MCF 10A (cell line): Measurements from ENCODE around the gene B4GALNT3. TPM values are rescaled to one million over a fixed set of nuclear protein-coding genes. Genes with fewer than 3 reads are reported as not detected.

Experiments used
- BruUV-seq: library from RNA; stranded (reverse); fragments of 400-500 nt; replicated peaks from 2 replicates; lab custom pipeline; 2021; lab: Mats Ljungman, UMichigan
- CTCF ChIA-PET: fragments of 300-600 bp; sonication (Branson Sonifier 250); formaldehyde crosslinking; extraction: SDS; loops from one replicate; lab custom pipeline; 2021; ENCODE audit warnings: antibody characterized with exemption, inconsistent platforms; lab: Yijun Ruan, JAX
- POLR2A ChIA-PET: fragments of 300-600, 350-650 bp; sonication (Branson Sonifier 250); formaldehyde crosslinking; extraction: SDS; loops from one replicate; lab custom pipeline; 2020; ENCODE audit warnings: antibody characterized with exemption, inconsistent platforms; lab: Yijun Ruan, JAX
- DNase-seq: peaks from one replicate; pipeline ENCODE4 v3.0.0-alpha.2; 2018; ENCODE audit not compliant: unreplicated experiment
- H3K27ac Mint-ChIP-seq: one replicate; pipeline ENCODE4 v1.8.0; 2022; ENCODE audit warnings: mild to moderate bottlenecking, low read depth, mixed read lengths; ENCODE audit not compliant: unreplicated experiment
- H3K27me3 Mint-ChIP-seq: one replicate; pipeline ENCODE4 v1.8.0; 2022; ENCODE audit warnings: mixed read lengths; ENCODE audit not compliant: insufficient read depth, unreplicated experiment
- H3K36me3 Mint-ChIP-seq: one replicate; pipeline ENCODE4 v1.8.0; 2022; ENCODE audit warnings: mild to moderate bottlenecking, moderate library complexity, mixed read lengths; ENCODE audit not compliant: insufficient read depth, unreplicated experiment
- H3K4me1 Mint-ChIP-seq: one replicate; pipeline ENCODE4 v1.8.0; 2022; ENCODE audit warnings: mixed read lengths; ENCODE audit not compliant: insufficient read depth, unreplicated experiment
- H3K4me3 Mint-ChIP-seq: one replicate; pipeline ENCODE4 v1.8.0; 2022; ENCODE audit warnings: mild to moderate bottlenecking, moderate library complexity, mixed read lengths; ENCODE audit not compliant: unreplicated experiment
- H3K9me3 Mint-ChIP-seq: one replicate; pipeline ENCODE4 v1.8.0; 2022; ENCODE audit warnings: mixed read lengths; ENCODE audit not compliant: unreplicated experiment
- intact Hi-C: fragments of 100-400 bp; cut with micrococcal nuclease; formaldehyde crosslinking; loops from 2 replicates; pipeline ENCODE4 v1.14.1; 2022
- total RNA-seq: library from RNA; stranded (reverse); gene quantifications from 2 replicates; pipeline ENCODE4 v1.2.3, GENCODE V29; 2022
- TF ChIP-seq, protein P1 (sequence below): fragments of 200-600 bp; IDR thresholded peaks from one replicate; pipeline ENCODE4 v1.8.0; 2022; ENCODE audit warnings: antibody characterized with exemption, mild to moderate bottlenecking; ENCODE audit not compliant: unreplicated experiment

B4GALNT3 gene
- total RNA-seq, 1 experiment from 2014 or later, result 0.68 TPM

GRCh38 chr12:501722-502447 lies 42.1 kb downstream of the B4GALNT3 start:
- DNase-seq, result no peak
- H3K4me1 Mint-ChIP-seq, result peaks cover 13% of the 10 kb centered on the region
- ChIA-PET POLR2A (interaction anchor here (0.8 to 2.6 kb wide), 6 partner anchors 9 to 34 kb away, joined by 3 to 26 read pairs (median 5); no protein-coding TSS in a partner anchor), CTCF (interaction anchor here (0.5 to 3.1 kb wide), 4 partner anchors 18 to 61 kb away, joined by 3 to 12 read pairs (median 4); no protein-coding TSS in a partner anchor)
- no TSS peak for BruUV-seq
- H3K36me3 Mint-ChIP-seq, result no peaks in the 10 kb centered on the region
- intact Hi-C loops, result loop anchor here (10.0 kb wide), 1 partner anchor 47 kb away; the partner anchor contains the start of gene B4GALNT3
- no peaks in the 10 kb centered on the region for H3K9me3 Mint-ChIP-seq
- TF ChIP-seq, protein P1, sequence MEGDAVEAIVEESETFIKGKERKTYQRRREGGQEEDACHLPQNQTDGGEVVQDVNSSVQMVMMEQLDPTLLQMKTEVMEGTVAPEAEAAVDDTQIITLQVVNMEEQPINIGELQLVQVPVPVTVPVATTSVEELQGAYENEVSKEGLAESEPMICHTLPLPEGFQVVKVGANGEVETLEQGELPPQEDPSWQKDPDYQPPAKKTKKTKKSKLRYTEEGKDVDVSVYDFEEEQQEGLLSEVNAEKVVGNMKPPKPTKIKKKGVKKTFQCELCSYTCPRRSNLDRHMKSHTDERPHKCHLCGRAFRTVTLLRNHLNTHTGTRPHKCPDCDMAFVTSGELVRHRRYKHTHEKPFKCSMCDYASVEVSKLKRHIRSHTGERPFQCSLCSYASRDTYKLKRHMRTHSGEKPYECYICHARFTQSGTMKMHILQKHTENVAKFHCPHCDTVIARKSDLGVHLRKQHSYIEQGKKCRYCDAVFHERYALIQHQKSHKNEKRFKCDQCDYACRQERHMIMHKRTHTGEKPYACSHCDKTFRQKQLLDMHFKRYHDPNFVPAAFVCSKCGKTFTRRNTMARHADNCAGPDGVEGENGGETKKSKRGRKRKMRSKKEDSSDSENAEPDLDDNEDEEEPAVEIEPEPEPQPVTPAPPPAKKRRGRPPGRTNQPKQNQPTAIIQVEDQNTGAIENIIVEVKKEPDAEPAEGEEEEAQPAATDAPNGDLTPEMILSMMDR, result no peak
- H3K27me3 Mint-ChIP-seq, result no peaks in the 10 kb centered on the region
- no peak overlapping the region for H3K4me3 Mint-ChIP-seq
- peak overlapping the region; percentile 59 for H3K27ac Mint-ChIP-seq

DNA sequence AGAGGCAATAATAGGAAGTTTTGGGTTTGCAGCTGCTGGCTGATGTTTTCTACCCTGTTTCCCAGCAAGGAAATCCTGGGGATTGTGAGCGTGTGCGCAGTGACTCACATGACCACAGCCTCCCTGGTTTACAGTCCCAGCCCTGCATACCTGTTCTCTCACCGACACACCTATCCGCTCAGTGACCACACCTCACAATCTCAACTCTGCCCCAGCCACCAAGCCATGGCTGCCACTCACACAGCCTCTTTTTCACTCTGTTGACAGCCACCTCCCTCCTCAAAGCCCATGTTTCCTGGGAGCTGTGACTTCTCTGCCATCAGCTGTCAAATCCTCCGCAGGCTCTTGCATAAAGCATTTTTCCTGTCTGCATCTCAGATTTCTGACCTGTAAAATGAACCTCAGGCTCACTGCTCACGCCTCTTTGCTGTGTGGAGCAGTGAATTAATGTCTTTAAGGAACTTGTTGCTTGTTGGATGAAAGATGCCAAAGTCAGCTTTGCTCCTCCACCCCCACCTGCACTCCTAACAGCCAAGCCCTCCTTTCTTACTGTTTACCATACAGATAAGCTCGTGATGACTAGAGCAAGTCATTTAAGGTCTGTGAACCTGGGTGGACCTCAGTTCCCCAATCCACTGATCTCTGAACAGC lies 43.5 kb downstream of the B4GALNT3 start:
- ChIA-PET CTCF (interaction anchor here (0.5 to 3.1 kb wide), 9 partner anchors 26 to 60 kb away, joined by 3 to 17 read pairs (median 3); no protein-coding TSS in a partner anchor), POLR2A (interaction anchor here (0.7 to 2.6 kb wide), 13 partner anchors 11 to 117 kb away, joined by 3 to 26 read pairs (median 5); no protein-coding TSS in a partner anchor)

DNA sequence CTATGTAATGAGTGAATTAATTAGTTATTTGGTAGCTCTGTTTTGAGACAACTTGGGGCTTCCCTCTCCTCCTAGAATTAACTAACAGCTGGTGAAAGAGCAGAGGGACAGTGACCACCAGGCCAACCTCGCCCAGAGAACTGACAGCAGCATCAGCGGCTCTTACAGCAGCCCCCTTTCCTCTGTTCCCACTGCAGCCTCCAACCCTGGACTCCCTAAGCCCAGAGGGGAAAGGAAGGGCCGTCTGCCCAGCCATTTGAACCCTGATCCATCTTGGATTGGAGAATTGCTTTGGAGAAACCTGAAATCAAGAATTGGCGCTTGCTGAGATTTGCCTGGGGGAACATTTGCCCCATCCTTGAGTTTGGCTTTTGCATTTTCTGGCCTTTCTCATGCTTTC lies 45.5 kb downstream of the B4GALNT3 start:
- Mint-ChIP-seq H3K4me1 (peaks cover 33% of the 10 kb centered on the region), H3K27ac (no peak overlapping the region), H3K4me3 (no peak overlapping the region), H3K36me3 (peaks cover 4% of the 10 kb centered on the region), H3K9me3 (no peaks in the 10 kb centered on the region), H3K27me3 (no peaks in the 10 kb centered on the region)
- POLR2A ChIA-PET, result no interaction called here
- CTCF ChIA-PET, result interaction anchor here (0.7 to 2.3 kb wide), 2 partner anchors 62 to 100 kb away, joined by 3 to 17 read pairs; no protein-coding TSS in a partner anchor
- intact Hi-C loops, result loop anchor here (10.0 kb wide), 1 partner anchor 50 kb away; the partner anchor contains the start of gene B4GALNT3
- TF ChIP-seq, protein P1, result no peak
- no TSS peak for BruUV-seq
- no peak for DNase-seq

More for the DNA sequence above, 43.5 kb downstream of the B4GALNT3 start:
- peaks cover under 1% of the 10 kb centered on the region for H3K36me3 Mint-ChIP-seq
- peaks cover 13% of the 10 kb centered on the region for H3K4me1 Mint-ChIP-seq
- no peaks in the 10 kb centered on the region for H3K27me3 Mint-ChIP-seq
- TF ChIP-seq, protein P1, result no peak
- peak; percentile 80 for DNase-seq
- intact Hi-C loops, result loop anchor here (10.0 kb wide), 1 partner anchor 48 kb away; the partner anchor contains the start of gene B4GALNT3
- no peaks in the 10 kb centered on the region for H3K9me3 Mint-ChIP-seq
- H3K27ac Mint-ChIP-seq, result peak overlapping the region; percentile 90
- BruUV-seq, result no TSS peak
- peak overlapping the region; percentile 36 for H3K4me3 Mint-ChIP-seq
